GM21367 (cell line): ENCODE measurements around the gene ITK.

Experiments used
- ATAC-seq: cut with Tn5 transposase; IDR thresholded peaks from one replicate; pipeline ENCODE4 v1.9.1; 2021; ENCODE audit not compliant: unreplicated experiment

ITK gene

DNA sequence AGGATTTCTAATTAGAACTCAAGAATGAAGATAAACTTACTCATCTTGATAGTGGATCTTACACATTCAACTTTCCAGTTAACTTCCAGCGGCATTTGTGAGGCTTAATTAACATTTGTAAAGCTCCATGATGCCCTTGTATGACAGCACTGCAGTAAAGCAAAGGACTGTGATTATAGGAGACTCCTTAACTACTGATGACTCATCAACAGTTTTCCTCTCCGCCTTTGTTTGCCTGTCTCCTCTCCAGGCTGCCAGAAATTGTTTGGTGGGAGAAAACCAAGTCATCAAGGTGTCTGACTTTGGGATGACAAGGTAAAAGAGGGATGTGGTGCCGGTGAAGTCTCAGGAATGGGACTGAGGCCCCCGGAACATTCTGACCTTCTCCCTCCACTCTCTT, 64.8 kb downstream of the ITK start:
- ATAC-seq: no peak

DNA sequence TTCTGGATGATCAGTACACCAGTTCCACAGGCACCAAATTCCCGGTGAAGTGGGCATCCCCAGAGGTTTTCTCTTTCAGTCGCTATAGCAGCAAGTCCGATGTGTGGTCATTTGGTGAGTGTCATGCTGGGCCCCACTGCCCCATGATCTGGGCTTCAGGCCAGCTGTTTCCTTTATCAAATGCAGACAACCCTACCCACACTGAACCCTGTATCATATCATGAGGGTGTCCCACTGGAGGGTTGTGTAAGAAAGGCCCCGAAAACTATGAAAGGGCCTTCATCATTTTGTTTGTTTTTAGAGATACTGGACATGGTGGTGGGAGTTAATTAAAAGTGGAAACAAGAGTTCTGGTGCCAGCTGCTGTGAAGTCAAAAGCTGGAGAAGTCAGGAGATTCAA, 65.2 kb downstream of the ITK start:
- ATAC-seq: no peak

DNA sequence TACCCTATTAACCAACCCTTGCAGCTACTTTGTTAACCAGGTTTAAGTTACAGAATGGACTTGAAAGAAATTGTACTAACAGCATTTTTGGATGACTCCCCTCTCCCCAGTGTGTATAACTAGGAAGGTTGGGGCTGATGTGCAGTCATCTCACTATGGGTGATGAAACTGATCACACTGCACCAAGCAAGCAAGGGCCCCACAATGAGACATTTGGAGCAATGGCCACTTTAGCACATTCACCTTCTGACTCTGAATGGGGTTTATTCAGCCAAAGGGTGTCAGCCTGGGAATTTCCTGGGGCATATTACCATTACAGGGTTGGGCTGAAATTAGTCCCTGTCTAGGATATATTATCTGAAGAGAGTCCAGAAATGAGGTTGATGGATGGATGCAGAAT, 66.6 kb downstream of the ITK start:
- no peak for ATAC-seq

DNA sequence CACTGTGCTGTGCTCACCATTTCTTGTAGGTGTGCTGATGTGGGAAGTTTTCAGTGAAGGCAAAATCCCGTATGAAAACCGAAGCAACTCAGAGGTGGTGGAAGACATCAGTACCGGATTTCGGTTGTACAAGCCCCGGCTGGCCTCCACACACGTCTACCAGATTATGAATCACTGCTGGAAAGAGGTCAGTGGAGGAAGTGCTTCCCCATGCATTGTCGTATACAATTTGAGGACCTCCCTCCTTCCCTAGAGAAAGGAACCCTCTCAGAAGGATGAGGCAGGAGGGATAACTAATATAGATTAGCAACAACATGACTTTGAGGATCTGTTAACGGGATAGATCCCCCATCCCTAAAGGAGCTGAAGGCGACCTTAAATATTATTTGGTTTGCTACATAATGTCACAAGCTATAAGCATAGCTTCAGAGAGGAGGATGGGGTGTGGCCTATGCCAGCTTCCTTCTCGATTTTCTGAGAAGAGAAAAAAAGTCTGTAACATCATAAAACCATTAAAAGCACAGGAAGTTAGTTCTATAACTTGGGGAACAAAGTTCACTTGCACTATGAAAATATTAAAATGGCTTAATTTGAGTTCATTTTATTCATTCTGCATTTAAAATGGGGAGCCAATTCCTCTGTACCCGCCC, 68.3 kb downstream of the ITK start:
- ATAC-seq: no peak

DNA sequence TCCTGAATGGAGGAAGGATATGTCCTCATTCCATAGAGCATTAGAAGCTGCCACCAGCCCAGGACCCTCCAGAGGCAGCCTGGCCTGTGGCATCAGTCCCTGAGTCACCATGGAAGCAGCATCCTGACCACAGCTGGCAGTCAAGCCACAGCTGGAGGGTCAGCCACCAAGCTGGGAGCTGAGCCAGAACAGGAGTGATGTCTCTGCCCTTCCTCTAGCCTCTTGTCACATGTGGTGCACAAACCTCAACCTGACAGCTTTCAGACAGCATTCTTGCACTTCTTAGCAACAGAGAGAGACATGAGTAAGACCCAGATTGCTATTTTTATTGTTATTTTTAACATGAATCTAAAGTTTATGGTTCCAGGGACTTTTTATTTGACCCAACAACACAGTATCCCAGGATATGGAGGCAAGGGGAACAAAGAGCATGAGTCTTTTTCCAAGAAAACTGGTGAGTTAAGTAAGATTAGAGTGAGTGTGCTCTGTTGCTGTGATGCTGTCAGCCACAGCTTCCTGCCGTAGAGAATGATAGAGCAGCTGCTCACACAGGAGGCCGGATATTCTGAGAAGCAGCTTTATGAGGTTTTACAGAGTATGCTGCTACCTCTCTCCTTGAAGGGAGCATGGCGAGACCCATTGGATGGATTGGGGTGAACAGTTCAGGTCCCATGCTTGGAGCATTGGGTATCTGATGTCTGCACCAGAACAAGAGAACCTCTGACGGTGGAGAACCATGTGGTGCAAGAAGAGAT, 72.2 kb downstream of the ITK start:
- peak; percentile 90 for ATAC-seq

DNA sequence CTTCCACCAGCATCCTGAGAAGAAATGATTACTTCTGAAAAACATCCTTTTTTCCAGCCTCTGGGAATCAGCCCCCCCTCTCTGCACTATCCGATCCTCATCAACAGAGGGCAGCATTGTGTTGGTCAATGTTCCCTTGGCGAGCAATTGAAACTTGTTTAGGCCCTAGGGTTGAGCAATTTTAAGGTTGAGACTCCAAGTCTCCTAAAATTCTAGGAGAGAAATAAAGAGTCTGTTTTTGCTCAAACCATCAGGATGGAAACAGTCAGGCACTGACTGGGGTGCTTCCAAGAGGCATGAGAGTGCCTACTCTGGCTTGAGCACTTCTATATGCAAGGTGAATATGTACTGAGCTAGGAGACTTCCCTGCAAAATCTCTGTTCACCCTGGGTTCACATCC, 72.9 kb downstream of the ITK start:
- peak; percentile 45 for ATAC-seq

DNA sequence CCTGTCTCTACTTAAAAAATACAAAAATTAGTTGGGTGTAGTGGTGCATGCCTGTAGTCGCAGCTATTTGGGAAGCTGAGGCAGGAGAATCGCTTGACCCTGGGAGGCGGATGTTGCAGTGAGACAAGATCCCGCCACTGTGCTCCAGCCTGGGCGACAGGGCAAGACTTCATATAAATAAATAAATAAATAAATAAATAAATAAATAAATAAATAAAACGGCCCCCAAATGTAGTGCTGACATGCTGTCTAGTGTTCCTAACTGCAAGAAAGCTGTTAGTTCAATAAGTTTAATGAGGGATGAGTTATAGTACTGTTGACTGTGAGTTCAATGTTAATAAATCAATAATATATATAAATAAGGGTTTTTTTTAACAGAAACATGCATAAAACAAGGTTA, 77.8 kb downstream of the ITK start:
- ATAC-seq: no peak

DNA sequence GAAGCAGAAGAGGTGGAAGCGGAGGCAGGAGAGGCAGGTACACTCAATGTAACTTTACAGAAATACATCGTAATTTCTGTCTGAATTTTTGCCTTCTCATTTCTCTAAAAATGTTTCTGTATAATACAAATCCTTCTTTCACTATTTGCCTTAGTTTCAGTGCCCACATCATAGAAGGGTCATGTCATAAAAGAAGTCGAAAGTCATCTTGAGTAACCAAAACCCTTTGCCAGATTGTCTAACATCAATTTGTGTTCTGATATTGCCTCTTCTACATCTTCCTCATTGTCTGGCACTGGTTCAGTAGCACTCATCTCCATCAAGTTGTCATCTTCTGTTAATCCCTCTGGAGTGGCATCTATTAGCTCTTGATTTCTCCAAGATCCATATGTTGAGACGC, 79.1 kb downstream of the ITK start:
- ATAC-seq: no peak

DNA sequence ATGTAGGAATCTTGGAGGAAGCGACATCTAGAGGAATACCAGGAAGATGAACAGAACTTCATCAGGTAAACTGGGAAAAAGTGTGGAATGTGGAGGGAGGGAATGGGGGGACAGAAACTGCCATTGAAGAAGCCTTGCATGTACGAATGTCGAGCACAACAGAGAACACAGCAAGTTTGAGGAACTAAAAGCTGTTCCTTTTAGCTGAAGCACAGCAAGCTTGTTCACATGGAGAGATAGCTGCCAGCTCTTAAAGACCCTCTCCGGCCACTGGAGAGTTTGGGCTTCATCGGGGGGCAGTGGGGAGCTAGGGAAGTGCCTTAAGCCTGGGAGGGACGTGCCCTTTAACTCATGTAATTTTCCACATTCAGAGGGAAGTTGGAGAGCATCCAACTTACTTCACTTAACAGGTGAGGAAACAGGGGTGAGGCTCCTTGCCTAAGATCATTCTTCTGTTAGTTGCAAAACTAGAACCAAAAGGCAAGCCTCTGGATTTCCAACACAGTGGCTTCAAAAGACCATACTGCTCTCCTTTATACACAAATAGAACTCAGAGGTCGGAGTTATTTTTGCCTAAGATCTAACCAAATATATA, 83.0 kb downstream of the ITK start:
- ATAC-seq: no peak

DNA sequence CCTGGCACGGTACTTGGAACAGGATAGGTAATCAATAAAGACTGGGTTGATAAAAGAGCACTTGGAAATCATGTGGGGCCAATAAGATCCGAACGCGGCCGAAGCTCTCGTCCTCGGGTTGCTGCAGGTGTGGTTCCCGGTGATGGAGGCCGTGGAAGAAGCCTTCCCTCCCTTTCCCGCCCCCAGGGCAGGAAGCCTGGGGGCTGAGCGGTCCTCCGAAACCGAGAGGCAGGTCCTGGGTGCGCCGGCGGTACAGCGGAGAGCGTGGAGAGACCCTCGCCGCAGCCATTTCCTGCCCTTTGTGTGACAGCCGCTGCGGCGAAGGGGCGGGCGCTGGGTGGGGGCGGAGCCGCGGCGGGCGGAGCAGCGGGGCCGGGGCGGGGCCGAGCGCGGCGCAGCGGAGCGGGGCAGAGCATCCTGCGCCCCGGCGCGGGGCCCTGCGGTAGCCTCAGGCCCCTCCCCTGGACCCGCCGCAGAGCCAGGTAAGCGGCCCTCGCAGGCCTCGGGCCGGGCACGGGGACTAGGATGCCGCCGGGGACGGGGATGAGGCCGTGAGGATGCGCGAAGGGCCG, 85.2 kb downstream of the ITK start, which contains the start of gene CYFIP2:
CYFIP2 (plus strand) TSS at position 410 of the 572 bp plus-strand sequence. CDS start 19,239 bp downstream, outside the sequence.
- peak; percentile 77 for ATAC-seq

DNA sequence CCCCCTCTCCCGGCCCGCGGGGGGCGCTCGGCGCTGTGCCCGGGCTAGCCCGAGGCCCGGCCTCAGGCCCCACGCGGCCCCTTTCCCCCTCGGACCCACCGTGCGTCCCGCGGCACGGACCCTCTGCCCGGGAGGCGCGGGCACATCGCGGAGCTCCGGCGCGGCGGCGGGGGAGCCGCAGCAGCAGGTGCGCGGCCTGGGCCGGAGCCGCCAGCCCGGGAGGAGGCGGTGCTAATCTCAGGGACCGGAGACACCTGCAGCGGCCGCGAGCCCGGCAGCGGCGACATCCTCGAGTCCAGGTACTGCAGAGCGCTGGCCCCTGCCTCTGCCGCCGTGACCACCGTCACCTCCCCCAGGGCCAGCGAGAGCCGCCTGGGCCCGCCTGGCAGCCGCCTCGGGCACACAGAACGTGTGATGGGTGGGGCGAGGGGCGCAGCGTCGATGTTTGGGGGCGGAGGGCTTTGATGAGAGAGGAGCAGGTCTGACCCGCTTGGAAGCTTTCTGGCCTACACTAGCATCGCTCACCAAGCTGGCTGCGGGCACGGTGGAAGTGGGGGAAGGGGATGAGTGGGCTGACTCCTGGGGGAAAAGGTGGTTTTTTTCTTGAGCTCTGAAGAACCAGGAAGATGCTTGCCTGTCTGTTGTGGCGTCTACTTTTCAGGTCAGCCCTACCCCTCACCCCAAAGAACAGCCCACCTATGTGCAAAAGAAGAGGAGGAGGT, 85.8 kb downstream of the ITK start:
- ATAC-seq: peak; percentile 37

DNA sequence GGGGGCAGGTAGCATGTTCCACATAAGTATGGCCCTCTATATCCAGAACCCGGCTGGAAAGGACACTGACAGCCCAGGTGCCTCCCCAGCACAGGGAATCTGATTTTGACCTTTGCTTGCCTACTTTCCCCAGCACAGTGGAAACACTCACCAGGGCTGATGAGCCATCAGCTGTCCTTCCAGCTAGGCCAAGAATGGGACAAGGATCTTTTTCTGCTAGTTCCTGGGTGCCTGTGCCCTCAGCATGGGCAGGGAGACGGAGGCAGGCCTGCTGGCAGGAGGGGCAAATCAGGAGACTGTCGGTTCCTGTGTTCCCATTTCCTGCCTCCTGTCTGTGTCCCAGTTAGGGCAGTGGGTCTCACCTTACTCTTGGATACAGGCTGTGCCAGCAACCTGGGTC, 86.4 kb downstream of the ITK start:
- no peak for ATAC-seq

DNA sequence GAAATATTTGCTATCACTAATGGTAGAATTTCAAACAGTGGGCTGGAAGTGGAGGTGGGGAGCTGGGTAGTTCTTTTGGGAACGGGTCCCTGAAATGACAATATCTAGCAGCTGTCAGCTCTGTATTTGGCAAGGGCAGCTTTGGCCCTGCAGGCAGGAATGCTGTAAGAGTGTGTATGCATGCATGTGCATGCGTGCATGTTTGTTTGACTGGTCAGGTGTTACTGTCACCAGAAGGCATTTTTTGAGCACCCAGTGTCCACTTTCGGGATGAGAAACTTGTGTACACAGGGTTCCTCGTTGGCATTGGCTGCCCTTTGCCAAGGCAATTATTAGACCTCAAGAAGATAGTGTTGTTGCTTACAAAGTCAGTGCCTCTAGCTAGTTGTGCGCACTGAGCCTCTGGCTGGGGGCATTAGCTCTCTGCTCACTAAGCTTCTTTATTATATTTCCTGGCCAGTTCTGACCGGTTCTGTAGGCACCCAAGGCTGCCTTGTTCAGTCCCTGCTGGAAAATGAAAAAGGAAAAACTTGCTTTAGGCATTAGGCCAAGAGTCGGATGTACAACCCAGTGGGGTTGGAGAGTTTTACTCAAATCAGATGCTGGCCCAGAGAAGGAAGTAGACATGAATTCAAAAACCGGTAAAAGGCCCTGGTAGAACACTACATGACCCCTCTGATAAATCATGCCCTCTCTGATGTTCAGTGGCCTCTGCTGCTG, 87.3 kb downstream of the ITK start:
- no peak for ATAC-seq

DNA sequence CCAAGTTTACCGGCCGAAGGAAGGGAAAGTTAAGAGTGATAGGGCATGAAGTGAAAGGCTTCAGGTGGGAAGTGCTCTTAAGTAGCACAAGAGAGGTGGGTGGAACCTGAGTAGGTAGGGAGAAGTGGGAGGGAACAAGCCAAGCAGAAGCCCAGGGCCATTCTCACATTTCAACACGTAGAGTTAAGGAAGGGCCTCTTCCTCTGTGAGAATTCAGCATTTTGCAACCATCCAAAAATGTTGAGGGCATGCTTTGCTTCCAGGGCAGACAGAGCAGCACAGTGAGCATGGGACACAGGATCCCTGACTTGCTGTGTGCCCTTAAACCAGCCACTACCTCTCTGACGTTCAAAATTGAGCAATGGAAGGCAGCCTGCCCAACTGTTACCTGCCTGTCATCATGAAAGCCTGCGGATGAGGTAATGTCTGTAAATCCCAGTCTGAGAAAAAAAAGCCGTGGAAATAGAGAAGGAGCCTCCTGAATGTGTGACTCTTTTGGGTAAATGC, 88.6 kb downstream of the ITK start:
- no peak for ATAC-seq

DNA sequence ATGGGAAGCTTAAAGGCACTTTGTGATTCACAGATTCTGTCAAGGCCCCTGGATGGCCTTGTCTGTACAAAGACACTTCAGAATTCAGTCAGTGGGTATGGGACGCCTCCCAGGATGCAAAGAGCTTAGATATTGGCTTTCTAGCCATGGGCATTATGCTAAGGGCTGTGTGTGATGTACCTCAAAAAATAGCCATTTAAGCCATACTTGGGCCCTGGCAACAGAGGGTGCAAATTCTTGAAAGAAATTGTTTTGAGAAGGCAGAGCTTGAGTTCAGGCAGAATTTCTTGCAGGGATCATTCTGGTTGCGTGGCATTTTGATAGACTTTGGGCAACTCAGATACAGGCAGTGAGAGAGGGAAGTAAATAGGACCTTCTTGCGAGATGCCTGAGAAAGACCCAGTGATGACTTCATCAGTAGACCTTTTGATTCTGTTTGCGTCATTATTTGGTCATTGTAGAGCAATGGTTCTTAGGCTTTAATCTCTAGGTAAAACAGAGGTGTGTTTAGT, 89.2 kb downstream of the ITK start:
- ATAC-seq: no peak

DNA sequence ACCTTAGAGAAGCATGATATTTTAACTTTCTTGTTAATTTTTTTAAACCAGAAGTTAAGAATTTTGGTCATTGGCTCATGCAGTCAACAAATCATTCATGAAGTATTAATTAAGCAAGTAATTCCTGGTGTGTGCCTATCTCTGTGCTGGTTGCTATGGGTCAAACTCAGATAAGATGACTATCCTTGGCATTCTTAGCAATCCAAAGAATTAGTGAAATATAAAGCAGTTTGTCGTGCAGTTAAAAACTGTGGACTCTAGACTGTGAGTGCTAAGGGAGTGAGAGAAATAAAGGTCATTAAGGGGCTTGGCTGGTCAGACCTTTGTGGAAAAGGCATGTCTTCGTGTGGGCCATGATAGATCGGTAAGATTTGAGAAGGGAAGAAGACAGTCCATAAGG, 90.1 kb downstream of the ITK start:
- no peak for ATAC-seq

DNA sequence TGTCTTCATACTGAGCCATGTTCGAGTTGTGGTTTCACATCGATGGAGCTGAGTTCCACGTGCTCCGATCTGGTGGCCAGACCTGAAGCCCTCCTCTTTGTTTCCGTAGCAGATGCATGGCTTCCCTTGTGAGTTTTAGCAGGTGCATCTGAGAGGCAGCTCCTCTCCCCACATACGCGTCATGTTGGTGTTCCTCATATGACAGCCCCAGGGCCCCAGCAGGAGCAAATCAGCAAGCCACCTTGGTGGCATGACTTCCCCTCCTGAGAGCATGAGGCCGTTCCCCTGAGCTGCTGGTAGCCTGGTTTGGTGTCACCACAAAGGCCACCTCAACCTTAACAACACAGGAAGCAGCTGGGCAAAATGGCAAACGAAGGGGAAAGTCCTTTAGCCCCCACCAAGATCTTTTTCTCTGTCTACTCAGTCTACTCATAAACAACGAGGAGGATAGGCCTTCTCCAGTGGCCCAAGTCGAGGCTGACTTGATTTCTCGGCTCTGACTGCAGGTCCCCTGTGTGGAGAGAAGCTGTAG, 91.2 kb downstream of the ITK start:
- peak; percentile 84 for ATAC-seq

DNA sequence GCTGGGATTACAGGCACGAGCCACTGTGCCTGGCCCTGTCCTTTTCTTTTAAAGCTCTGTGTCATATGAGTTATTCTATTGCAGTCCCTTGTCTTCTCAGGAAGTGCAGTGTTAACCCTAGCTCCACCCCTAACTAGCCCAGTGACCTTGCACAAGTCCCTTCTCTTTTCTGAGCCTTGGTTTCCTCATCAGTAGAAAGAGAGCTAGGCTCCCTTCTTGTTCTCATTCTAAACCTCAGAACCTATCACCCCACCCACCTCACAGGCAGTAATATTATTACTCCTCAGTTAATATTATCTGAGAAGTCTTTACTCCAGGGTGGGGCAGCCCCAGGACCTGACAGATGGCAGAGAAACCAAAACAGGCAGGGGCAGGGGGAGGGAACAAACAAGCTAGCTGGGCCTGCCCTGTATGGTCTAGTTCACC, 92.5 kb downstream of the ITK start:
- peak; percentile 46 for ATAC-seq

DNA sequence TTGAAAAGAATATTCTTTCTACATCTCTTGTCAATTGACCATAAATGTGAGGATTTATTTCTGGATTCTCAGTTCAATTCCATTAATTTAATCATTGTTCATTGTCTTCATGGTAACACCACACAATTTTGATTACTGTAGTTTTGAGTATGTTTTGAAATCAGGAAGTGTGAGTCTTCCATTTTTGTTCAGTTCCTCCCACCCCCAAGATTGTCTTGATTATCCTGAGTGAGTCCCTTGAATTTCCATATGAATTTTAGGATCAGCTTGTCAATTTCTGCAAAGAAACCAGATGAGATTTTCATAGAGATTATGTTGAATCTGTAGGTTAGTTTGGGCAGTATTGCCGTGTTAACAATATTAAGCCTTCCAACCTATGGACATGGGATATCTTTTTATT, 94.8 kb downstream of the ITK start:
- ATAC-seq: no peak
